AG10803 (cell line): ENCODE results near the gene SETD2.

Source experiments
- DNase-seq: peaks from one replicate; pipeline ENCODE4 v3.0.0; 2010; ENCODE audit warnings: low read depth
- H3K4me3 ChIP-seq: 2 replicates; pipeline ENCODE4 v1.5.1; 2011; ENCODE audit warnings: mild to moderate bottlenecking, low read length, control low read depth
- CTCF ChIP-seq: conservative IDR thresholded peaks from 2 replicates; pipeline ENCODE4 v1.5.1; 2011; ENCODE audit warnings: mild to moderate bottlenecking, low read length, control low read depth, inconsistent platforms

SETD2 gene

GRCh38 chr3:47005212-47006144 lies 158.4 kb downstream of the SETD2 start:
- no peak for TF ChIP-seq CTCF
- DNase-seq, result no peak
- no peak overlapping the region for H3K4me3 ChIP-seq

GRCh38 chr3:47004369-47005211 lies 159.3 kb downstream of the SETD2 start:
- H3K4me3 ChIP-seq, result no peak overlapping the region
- TF ChIP-seq CTCF, result no peak
- no peak for DNase-seq

GRCh38 chr3:47003461-47004368 lies 160.2 kb downstream of the SETD2 start:
- TF ChIP-seq CTCF, result no peak
- no peak overlapping the region for H3K4me3 ChIP-seq
- DNase-seq, result no peak

- H3K4me3 ChIP-seq, result no peak overlapping the region
- TF ChIP-seq CTCF, result no peak
- DNase-seq, result no peak
Measured at GRCh38 chr3:47003056-47003410, 160.9 kb downstream of the SETD2 start.

GRCh38 chr3:47002171-47003055 lies 161.5 kb downstream of the SETD2 start:
- TF ChIP-seq CTCF, result no peak
- no peak overlapping the region for H3K4me3 ChIP-seq
- DNase-seq, result no peak

- H3K4me3 ChIP-seq, result no peak overlapping the region
- no peak for DNase-seq
- TF ChIP-seq CTCF, result no peak
Measured at GRCh38 chr3:47001731-47002170, 162.2 kb downstream of the SETD2 start.
